IPS-20b (cell line): ENCODE results near the gene HTT.

Experiments
- H3K27ac ChIP-seq: one replicate; pipeline ENCODE4 v1.5.1; 2013; ENCODE audit warnings: low read length
- H3K27me3 ChIP-seq: 2 replicates; pipeline ENCODE4 v1.6.1; 2013; ENCODE audit warnings: mild to moderate bottlenecking, low read length, inconsistent platforms; ENCODE audit not compliant: insufficient read depth
- H3K36me3 ChIP-seq: 2 replicates; pipeline ENCODE4 v1.6.1; 2013; ENCODE audit warnings: low read depth, mild to moderate bottlenecking, inconsistent platforms, low read length, moderate library complexity; ENCODE audit not compliant: insufficient read depth
- H3K4me1 ChIP-seq: 2 replicates; pipeline ENCODE4 v1.6.1; 2013; ENCODE audit warnings: mild to moderate bottlenecking, control low read depth, inconsistent platforms, low read length, moderate library complexity; ENCODE audit not compliant: insufficient read depth
- H3K4me3 ChIP-seq: 2 replicates; pipeline ENCODE4 v1.5.1; 2013; ENCODE audit warnings: mild to moderate bottlenecking, low read length, inconsistent platforms
- H3K9ac ChIP-seq: 2 replicates; pipeline ENCODE4 v1.6.1; 2013; ENCODE audit warnings: low read depth, mild to moderate bottlenecking, inconsistent platforms, low read length, moderate library complexity
- H3K9me3 ChIP-seq: 2 replicates; pipeline ENCODE4 v1.6.1; 2013; ENCODE audit warnings: mild to moderate bottlenecking, low read depth, low read length, inconsistent platforms; ENCODE audit not compliant: insufficient read depth

HTT gene

DNA sequence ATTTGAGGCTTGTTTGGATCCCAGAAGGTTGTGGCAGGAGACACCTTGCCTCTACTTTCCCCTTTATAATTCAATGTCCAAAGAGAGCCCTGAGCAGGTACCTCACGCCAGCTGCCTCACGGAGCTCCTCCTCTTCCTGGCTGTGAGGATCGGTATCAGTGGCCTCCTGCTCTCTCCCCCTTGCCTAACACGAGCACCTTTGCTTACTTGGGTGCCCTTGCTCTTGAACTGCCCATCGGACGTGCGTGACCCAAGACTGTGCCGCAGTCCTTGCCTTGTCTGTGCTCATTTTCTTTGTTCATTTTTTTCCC is 146.7 kb downstream of the HTT start:
- no peaks in the 10 kb centered on the region for H3K27me3 ChIP-seq
- no peaks in the 10 kb centered on the region for H3K4me1 ChIP-seq
- no peak overlapping the region for H3K4me3 ChIP-seq
- peaks cover 96% of the 10 kb centered on the region for H3K36me3 ChIP-seq
- H3K9ac ChIP-seq, result no peak overlapping the region
- H3K9me3 ChIP-seq, result no peaks in the 10 kb centered on the region
- no peak overlapping the region for H3K27ac ChIP-seq

DNA sequence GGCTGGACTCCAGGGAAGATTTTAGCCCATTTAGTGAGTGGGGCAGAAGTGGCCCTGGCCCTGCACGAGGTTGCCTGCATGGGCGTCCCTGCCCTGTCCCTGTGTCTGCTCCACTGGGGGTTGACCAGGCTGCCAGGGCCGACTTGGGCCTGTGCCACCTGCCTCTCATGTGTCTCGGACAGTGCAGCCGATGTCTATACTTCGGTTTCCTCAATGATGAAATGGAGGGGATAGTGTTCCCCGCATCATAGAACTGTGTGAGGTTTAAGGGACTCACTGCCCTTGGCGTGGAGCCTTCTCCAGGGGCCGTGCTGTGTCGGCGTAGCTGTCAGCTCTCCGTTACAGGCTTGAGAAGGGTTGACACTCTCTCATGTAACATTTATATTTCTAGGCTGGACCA is 147.5 kb downstream of the HTT start:
- Histone ChIP-seq H3K9ac (no peak overlapping the region), H3K4me1 (no peaks in the 10 kb centered on the region), H3K4me3 (no peak overlapping the region), H3K9me3 (no peaks in the 10 kb centered on the region), H3K36me3 (peaks cover 98% of the 10 kb centered on the region), H3K27ac (no peak overlapping the region), H3K27me3 (no peaks in the 10 kb centered on the region)

DNA sequence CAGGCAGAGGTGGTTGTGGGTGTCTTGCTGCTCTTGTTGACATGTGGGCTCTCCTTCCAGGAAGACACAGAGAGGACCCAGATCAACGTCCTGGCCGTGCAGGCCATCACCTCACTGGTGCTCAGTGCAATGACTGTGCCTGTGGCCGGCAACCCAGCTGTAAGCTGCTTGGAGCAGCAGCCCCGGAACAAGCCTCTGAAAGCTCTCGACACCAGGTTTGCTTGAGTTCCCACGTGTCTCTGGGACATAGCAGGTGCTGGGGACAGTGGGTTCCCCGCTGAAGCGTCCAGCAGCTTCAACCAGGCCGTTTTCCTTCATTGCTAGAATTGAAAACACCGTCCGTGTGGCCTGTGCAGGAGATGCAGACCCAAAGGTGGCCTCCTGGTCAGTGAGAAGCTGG is 148.9 kb downstream of the HTT start:
- no peak overlapping the region for H3K9ac ChIP-seq
- peaks cover 91% of the 10 kb centered on the region for H3K36me3 ChIP-seq
- no peak overlapping the region for H3K27ac ChIP-seq
- H3K9me3 ChIP-seq, result no peaks in the 10 kb centered on the region
- H3K4me3 ChIP-seq, result no peak overlapping the region
- H3K27me3 ChIP-seq, result no peaks in the 10 kb centered on the region
- H3K4me1 ChIP-seq, result no peaks in the 10 kb centered on the region

DNA sequence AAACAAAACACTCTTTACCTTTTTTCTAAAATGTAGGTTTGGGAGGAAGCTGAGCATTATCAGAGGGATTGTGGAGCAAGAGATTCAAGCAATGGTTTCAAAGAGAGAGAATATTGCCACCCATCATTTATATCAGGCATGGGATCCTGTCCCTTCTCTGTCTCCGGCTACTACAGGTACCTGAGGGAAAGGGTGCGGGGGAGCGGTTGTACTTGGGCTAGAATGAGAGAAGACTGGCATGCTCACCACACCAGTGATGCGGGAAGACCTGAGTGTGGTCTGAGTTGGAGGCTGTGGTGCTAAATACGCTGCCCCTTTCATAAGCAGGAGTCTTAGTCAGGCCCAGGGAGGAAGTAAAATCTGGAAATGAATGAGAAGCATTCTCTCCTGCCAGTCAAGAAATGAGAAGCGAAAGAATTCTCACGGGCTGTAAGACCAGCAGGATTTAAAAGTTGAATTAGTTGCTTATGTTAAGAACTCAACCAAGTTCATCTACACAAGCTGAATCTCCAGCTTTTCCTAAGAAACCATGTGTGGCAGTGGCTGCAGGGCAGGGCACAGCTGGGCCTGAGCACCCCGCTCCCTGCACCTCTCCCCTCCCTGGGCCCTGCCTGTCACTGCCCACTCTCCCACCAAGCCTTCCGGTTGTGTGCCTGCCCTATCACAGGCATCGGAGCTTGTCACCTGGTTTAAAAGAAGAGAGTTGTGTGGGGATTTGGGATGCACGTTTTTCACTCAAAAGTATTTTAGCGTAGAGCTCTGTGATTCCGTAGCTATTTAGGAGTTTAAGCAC is 149.7 kb downstream of the HTT start:
- Histone ChIP-seq H3K9me3 (no peaks in the 10 kb centered on the region), H3K27me3 (no peaks in the 10 kb centered on the region), H3K4me1 (no peaks in the 10 kb centered on the region), H3K36me3 (peaks cover 91% of the 10 kb centered on the region), H3K4me3 (no peak overlapping the region), H3K27ac (no peak overlapping the region), H3K9ac (no peak overlapping the region)

DNA sequence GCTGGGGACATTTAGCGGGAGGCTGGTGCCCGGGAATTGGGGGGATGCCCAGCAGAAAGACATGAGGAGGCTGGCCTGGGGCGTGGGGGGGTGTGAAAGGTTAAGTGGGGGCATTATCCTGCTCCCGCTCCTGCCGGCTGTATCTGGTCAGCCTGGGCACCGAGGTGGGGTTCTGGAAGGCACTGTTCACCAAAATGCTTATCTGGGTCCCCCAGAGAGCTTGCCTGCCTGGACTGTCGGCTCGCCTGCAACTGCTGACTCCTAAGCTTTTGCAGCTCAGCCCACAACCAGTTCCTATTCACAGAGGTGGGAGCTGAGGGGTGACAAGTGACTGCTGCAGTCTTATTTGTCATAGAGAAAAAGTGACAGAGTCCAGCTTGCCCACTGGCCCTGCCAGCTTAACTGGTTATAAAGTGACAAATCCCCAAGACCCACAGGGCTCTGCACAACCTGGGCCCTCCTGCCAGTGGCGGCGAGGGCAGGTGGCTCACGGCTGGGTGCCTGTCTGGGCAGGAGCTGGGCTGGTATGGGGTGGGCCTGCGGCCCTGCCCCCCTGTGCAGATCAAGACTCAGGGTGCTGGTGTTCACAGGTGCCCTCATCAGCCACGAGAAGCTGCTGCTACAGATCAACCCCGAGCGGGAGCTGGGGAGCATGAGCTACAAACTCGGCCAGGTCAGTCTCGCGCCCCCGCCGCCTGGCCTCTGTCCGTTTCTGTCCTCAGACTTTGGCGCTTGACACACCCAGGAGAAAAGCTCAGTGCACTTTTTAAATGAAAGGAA is 150.8 kb downstream of the HTT start:
- Histone ChIP-seq H3K4me1 (no peaks in the 10 kb centered on the region), H3K9me3 (no peaks in the 10 kb centered on the region), H3K36me3 (peaks cover 91% of the 10 kb centered on the region), H3K9ac (no peak overlapping the region), H3K27ac (no peak overlapping the region), H3K4me3 (no peak overlapping the region), H3K27me3 (no peaks in the 10 kb centered on the region)

DNA sequence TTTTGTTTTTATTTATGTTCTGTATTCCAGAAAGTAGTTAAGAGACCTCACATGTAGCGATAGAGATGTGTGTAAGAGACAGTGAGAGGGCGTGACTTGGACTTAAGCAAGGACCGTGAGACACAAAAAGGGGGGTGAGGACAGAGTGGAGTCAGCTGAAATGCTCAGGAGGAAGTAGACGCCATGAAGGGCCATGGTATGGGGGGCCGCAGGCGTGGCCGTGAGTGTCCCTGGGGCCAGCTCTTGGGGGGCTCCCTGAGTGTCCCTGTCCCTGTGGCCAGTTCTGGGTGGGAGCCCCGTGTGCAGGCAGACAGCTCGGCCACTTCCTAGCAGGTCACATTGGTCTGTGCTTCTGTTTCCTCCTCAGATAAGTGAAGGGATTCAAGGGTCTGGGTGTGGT is 151.5 kb downstream of the HTT start:
- Histone ChIP-seq H3K36me3 (peaks cover 91% of the 10 kb centered on the region), H3K9ac (no peak overlapping the region), H3K27me3 (no peaks in the 10 kb centered on the region), H3K4me3 (no peak overlapping the region), H3K27ac (no peak overlapping the region), H3K4me1 (no peaks in the 10 kb centered on the region), H3K9me3 (no peaks in the 10 kb centered on the region)

DNA sequence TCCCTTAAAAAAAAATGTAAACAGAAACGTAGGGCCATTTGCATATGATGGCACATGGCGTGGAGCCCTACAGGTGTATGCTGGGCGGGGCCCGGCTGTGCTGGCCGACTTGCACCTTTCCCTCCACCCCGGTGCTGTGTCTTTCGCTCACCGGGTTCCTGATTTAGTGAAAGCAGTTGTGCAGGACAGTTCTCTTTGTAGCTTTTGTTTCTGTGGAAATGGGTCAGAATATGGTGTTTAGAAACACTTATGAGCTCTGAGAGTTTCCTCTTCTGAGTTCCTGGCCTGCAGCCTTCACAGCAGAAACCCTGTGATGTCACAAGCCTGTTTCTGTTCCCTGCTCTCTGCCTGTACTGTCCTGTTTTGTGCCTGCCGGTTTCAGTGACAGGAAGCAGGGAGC is 152.0 kb downstream of the HTT start:
- Histone ChIP-seq H3K9me3 (no peaks in the 10 kb centered on the region), H3K27ac (no peak overlapping the region), H3K36me3 (peaks cover 91% of the 10 kb centered on the region), H3K9ac (no peak overlapping the region), H3K4me3 (no peak overlapping the region), H3K27me3 (no peaks in the 10 kb centered on the region), H3K4me1 (no peaks in the 10 kb centered on the region)

DNA sequence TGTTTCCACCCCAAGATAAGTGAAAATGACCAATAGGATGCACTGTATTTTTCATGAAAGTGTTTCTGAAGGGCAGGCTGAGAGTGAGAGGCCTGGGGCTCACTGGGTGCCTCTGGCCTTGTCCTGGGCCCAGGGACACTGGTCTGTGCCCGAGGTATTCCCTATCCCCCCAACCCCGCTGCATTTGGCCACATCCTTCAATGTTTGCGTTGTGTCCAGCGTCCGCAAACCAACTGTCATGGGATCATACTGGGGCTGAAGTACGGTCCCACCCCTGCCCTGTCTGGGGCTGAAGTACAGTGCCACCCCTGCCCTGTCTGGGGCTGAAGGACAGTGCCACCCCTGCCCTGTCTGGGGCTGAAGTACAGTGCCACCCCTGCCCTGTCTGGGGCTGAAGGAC is 152.5 kb downstream of the HTT start:
- Histone ChIP-seq H3K4me3 (no peak overlapping the region), H3K27me3 (no peaks in the 10 kb centered on the region), H3K4me1 (no peaks in the 10 kb centered on the region), H3K9me3 (no peaks in the 10 kb centered on the region), H3K27ac (no peak overlapping the region), H3K36me3 (peaks cover 91% of the 10 kb centered on the region), H3K9ac (no peak overlapping the region)

DNA sequence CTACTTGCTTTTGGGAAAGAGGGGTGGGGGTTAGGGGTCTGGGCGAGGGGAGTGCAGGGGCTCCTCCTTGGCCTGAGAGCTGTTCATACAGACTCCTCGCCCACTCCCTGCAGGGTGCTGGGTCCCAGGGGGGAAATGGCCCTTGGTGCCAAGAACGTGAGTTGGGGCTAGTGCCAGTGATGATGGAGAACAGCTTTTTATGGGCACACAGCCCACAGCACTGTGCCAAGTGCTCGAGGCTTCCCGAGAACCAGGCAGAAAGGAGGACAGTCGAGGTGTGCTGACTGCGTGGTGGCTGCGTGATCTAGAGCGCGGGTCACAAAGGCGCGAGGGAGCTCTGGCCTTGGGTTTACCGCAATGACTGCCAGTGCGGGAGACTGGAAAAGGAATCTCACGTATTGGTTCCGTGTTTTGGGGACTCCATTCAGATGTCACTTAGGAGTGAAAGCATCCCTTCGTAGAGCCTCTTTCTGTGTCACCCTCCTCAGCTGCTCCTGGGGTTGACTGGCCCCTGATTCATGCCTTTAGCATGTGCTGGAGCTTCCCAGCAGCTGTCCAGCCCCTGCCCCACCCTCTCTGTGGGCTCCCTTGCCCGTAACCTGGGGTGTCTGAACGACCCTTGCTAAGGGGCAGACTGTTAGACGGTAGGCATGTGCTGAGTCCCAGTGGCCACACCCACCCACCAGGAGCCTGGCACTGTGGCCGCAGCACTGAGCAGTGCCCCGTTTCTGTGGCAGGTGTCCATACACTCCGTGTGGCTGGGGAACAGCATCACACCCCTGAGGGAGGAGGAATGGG is 153.6 kb downstream of the HTT start:
- no peaks in the 10 kb centered on the region for H3K4me1 ChIP-seq
- H3K9me3 ChIP-seq, result no peaks in the 10 kb centered on the region
- no peak overlapping the region for H3K4me3 ChIP-seq
- H3K9ac ChIP-seq, result no peak overlapping the region
- peaks cover 91% of the 10 kb centered on the region for H3K36me3 ChIP-seq
- no peak overlapping the region for H3K27ac ChIP-seq
- H3K27me3 ChIP-seq, result no peaks in the 10 kb centered on the region

DNA sequence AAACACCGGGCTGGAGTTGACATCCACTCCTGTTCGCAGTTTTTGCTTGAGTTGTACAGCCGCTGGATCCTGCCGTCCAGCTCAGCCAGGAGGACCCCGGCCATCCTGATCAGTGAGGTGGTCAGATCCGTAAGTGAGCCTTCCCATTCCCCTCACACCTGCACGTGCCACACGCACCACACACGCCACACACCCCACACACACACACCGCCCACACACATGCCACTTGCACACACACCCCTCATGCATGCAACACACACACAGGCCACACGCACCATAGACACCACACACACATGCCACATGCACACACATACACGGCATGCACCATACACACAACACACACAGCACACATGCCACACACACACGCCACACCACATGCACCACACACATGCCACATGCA is 154.4 kb downstream of the HTT start:
- H3K4me3 ChIP-seq, result no peak overlapping the region
- no peaks in the 10 kb centered on the region for H3K27me3 ChIP-seq
- no peaks in the 10 kb centered on the region for H3K9me3 ChIP-seq
- H3K4me1 ChIP-seq, result no peaks in the 10 kb centered on the region
- H3K27ac ChIP-seq, result no peak overlapping the region
- H3K36me3 ChIP-seq, result peaks cover 90% of the 10 kb centered on the region
- no peak overlapping the region for H3K9ac ChIP-seq

DNA sequence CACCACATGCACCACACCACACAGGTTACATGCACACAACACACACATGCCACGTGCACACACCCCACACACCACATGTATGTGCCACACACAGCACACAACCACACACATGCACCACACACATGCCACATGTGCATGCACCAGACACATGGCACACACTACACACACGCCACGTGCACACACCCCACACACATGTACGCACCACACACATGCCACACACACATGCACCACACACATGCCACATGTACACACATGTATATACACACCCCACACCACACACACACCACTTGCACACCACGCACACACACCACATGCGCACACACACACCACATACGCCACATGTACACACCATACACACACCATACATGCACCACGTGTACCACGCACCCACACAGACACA is 154.8 kb downstream of the HTT start:
- no peaks in the 10 kb centered on the region for H3K27me3 ChIP-seq
- peaks cover 86% of the 10 kb centered on the region for H3K36me3 ChIP-seq
- no peak overlapping the region for H3K4me3 ChIP-seq
- H3K27ac ChIP-seq, result no peak overlapping the region
- no peak overlapping the region for H3K9ac ChIP-seq
- H3K9me3 ChIP-seq, result no peaks in the 10 kb centered on the region
- H3K4me1 ChIP-seq, result no peaks in the 10 kb centered on the region

DNA sequence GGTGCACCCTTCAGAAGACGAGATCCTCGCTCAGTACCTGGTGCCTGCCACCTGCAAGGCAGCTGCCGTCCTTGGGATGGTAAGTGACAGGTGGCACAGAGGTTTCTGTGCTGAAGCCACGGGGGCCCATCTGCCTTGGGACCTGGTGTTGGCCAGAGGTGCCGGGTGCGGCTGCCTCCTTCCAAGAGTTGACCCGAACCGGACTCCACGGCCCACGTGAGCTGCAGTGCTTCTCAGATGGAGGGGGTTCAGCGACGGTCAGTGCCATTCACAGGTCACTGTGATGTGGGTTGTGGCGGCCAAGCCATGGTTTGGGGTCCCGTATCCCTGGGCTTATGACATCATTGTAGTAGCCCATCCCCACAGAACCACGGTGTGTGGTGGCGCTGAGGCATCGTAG is 155.5 kb downstream of the HTT start:
- H3K36me3 ChIP-seq, result peaks cover 80% of the 10 kb centered on the region

More for the DNA sequence above, 155.5 kb downstream of the HTT start:
- Histone ChIP-seq H3K27me3 (no peaks in the 10 kb centered on the region), H3K4me3 (no peak overlapping the region), H3K27ac (no peak overlapping the region), H3K9ac (no peak overlapping the region), H3K4me1 (no peaks in the 10 kb centered on the region), H3K9me3 (no peaks in the 10 kb centered on the region)
